ENCODE results near the gene PODXL2.
"Not testable (repeated sequence)": the region's sequence is repeated elsewhere in the genome, so short reads cannot be mapped to it uniquely, and the experiment has no call there.

The PODXL2 gene

DNA sequence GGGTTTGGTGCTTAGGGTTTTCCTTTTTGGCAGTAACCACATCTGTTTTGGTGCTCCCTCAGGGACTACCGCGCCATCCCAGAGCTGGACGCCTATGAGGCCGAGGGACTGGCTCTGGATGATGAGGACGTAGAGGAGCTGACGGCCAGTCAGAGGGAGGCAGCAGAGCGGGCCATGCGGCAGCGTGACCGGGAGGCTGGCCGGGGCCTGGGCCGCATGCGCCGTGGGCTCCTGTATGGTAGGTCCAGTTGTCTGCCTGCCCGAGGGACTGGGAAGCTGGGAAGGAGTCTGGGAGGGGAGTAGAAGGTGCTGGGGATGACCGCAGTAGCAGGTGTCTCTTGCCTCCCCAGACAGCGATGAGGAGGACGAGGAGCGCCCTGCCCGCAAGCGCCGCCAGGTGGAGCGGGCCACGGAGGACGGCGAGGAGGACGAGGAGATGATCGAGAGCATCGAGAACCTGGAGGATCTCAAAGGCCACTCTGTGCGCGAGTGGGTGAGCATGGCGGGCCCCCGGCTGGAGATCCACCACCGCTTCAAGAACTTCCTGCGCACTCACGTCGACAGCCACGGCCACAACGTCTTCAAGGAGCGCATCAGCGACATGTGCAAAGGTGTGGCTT is 24.3 kb upstream of the PODXL2 start:
- no peak for DNase-seq (ENCODE audit: extremely low spot score)
- no peak for TF ChIP-seq BHLHE40 (IDR thresholded peaks at IDR 0.05; ENCODE audit: borderline replicate concordance)
- no peak for TF ChIP-seq SP1 (IDR thresholded peaks at IDR 0.05)
- TF ChIP-seq ELF4 (IDR thresholded peaks at IDR 0.05), result no peak
- no peak for TF ChIP-seq FOXA1 (IDR thresholded peaks at IDR 0.05)
- no peak for TF ChIP-seq HDGF (IDR thresholded peaks at IDR 0.05; ENCODE audit: borderline replicate concordance)
- no peak for TF ChIP-seq TARDBP (IDR thresholded peaks at IDR 0.05)
- TF ChIP-seq LEF1 (IDR thresholded peaks at IDR 0.05; ENCODE audit: borderline replicate concordance), result no peak
- POLR2A ChIA-PET, result no interaction called here
- CTCF ChIA-PET, result no interaction called here

DNA sequence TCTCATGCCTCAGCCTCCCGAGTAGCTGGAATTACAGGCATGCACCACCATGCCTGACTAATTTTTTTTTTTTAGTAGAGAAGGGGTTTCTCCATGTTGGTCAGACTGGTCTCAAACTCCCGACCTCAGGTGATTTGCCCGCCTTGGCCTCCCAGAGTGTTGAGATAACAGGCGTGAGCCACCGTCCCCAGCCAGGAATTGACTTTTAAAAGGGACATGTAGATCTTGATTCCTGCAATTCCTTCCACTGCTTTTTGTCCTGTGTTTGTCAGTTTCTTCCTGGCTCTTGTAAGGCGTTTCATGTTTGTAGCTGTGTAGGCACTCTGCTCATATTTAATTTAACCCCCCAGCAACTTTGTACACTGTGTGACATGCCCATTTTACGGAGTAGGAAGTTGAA is 23.4 kb upstream of the PODXL2 start:
- POLR2A ChIA-PET, result interaction anchor here (3.6 kb wide), 1 partner anchor 7 kb away, joined by 15 read pairs; the partner anchor contains the start of gene MCM2
- DNase-seq (ENCODE audit: extremely low spot score); CTCF ChIA-PET: not testable (repeated sequence)

DNA sequence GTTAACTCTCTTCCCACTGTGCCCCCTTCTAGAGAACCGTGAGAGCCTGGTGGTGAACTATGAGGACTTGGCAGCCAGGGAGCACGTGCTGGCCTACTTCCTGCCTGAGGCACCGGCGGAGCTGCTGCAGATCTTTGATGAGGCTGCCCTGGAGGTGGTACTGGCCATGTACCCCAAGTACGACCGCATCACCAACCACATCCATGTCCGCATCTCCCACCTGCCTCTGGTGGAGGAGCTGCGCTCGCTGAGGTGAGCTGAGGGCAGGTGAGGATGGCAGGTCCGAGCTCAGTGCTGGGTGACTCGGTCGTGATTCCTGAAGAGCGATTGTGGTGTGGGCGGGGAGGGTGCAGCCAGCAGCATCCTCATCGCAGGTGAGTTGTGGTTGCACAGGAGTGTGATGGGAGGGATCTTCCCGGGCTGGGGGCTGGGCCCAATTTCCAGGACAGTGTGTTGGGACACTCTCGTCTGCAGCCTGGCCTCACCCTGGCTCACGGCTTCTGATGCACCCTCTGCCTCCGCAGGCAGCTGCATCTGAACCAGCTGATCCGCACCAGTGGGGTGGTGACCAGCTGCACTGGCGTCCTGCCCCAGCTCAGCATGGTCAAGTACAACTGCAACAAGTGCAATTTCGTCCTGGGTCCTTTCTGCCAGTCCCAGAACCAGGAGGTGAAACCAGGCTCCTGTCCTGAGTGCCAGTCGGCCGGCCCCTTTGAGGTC is 22.7 kb upstream of the PODXL2 start:
- no peak for TF ChIP-seq ARNT (IDR thresholded peaks at IDR 0.05)
- CTCF ChIA-PET, result no interaction called here
- POLR2A ChIA-PET, result interaction anchor here (0.5 to 3.6 kb wide), 2 partner anchors 8 to 708 kb away, joined by 3 to 15 read pairs; partner anchors contain the start of gene MCM2
- DNase-seq (ENCODE audit: extremely low spot score), result no peak

DNA sequence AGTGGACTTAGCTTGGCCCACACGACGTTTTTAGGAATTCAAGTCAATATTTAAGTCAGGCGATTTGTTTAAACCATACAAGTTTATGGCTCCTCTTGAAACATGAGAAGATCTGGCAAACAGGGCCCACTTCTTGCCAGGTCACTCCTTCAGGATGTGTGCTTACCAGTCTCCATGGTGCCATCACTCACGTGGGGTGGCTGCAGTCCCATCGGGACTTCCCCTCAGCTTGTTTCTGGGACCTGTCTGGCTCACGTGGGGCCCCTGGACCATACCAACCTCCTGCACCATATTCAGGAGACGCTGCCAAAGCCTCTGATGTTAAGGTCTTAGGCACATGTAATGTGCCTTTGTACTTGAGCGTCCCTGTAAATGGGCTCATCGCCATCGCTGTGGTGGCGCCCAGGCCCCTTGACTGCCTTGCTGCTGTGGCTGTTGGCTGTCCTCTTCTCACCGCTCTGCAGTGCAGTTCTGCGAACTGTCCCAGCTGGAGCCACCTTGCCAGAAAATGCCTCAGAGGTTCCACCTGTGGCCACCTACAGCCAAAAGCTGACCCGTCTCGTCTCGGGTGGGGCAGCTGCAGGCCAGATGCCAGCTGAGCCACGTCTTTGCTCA is 21.9 kb upstream of the PODXL2 start:
- TF ChIP-seq SUZ12 (IDR thresholded peaks at IDR 0.05) (no peak), BHLHE40 (IDR thresholded peaks at IDR 0.05; ENCODE audit: borderline replicate concordance) (no peak), L3MBTL2 (conservative IDR thresholded peaks at IDR 0.05) (no peak), LEF1 (IDR thresholded peaks at IDR 0.05; ENCODE audit: borderline replicate concordance) (no peak), HDGF (IDR thresholded peaks at IDR 0.05; ENCODE audit: borderline replicate concordance) (no peak), FOXM1 (IDR thresholded peaks at IDR 0.05; ENCODE audit: borderline replicate concordance) (no peak), SP1 (IDR thresholded peaks at IDR 0.05) (no peak), ARNT (IDR thresholded peaks at IDR 0.05) (no peak), ELF4 (IDR thresholded peaks at IDR 0.05) (no peak), FOXA1 (IDR thresholded peaks at IDR 0.05) (no peak), TARDBP (IDR thresholded peaks at IDR 0.05) (no peak), CTBP1 (IDR thresholded peaks at IDR 0.05; ENCODE audit: borderline replicate concordance) (no peak), FOXK2 (IDR thresholded peaks at IDR 0.05) (no peak), NFRKB (IDR thresholded peaks at IDR 0.05) (no peak), ZNF384 (IDR thresholded peaks at IDR 0.05) (no peak)
- TF ChIP-seq, protein P1, sequence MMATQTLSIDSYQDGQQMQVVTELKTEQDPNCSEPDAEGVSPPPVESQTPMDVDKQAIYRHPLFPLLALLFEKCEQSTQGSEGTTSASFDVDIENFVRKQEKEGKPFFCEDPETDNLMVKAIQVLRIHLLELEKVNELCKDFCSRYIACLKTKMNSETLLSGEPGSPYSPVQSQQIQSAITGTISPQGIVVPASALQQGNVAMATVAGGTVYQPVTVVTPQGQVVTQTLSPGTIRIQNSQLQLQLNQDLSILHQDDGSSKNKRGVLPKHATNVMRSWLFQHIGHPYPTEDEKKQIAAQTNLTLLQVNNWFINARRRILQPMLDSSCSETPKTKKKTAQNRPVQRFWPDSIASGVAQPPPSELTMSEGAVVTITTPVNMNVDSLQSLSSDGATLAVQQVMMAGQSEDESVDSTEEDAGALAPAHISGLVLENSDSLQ (IDR thresholded peaks at IDR 0.05), result no peak
- no peak for DNase-seq (ENCODE audit: extremely low spot score)
- ChIA-PET CTCF (no interaction called here), POLR2A (interaction anchor here (3.6 kb wide), 1 partner anchor 9 kb away, joined by 15 read pairs; the partner anchor contains the start of gene MCM2)

DNA sequence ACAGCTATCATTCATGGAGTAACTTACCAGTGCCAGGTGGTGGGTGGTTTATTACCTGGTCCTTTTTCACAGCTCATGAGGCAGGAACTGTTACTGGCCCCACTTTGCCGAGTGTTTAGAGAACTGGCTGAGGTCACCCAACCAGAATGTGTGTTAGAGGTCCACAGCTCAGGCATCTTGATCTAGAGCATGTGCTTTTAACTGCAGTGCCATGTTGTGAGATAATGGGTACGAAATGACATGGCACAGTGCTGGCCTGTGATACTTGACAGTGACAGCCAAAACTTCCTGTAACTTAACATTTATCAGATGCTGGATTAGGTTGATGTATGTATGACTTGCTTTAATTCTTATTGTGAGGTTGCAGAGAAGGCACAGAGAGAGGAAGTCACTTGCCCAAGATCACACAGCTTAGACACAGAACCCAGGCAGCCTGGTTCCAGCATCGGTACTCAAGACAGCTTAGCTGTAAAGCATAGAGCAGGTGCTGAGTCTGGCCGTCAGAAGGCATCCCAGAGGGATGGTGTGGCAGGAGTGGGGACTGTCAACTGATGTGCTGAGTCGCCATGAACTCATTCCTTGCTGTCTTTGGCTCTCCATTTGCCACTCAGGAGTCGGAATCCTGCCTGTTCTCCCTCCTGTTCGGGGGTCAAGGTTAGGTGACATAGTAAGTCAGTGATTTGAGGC is 21.2 kb upstream of the PODXL2 start:
- ChIA-PET POLR2A (interaction anchor here (3.6 kb wide), 1 partner anchor 10 kb away, joined by 15 read pairs; the partner anchor contains the start of gene MCM2), CTCF (no interaction called here)
- TF ChIP-seq FOXM1 (IDR thresholded peaks at IDR 0.05; ENCODE audit: borderline replicate concordance), result no peak
- TF ChIP-seq CTBP1 (IDR thresholded peaks at IDR 0.05; ENCODE audit: borderline replicate concordance), result no peak
- no peak for TF ChIP-seq FOXK2 (IDR thresholded peaks at IDR 0.05)
- no peak for TF ChIP-seq NFRKB (IDR thresholded peaks at IDR 0.05)
- TF ChIP-seq TARDBP (IDR thresholded peaks at IDR 0.05), result no peak
- TF ChIP-seq, protein P1 (IDR thresholded peaks at IDR 0.05), result no peak
- TF ChIP-seq HDGF (IDR thresholded peaks at IDR 0.05; ENCODE audit: borderline replicate concordance), result no peak
- DNase-seq (ENCODE audit: extremely low spot score), result no peak

DNA sequence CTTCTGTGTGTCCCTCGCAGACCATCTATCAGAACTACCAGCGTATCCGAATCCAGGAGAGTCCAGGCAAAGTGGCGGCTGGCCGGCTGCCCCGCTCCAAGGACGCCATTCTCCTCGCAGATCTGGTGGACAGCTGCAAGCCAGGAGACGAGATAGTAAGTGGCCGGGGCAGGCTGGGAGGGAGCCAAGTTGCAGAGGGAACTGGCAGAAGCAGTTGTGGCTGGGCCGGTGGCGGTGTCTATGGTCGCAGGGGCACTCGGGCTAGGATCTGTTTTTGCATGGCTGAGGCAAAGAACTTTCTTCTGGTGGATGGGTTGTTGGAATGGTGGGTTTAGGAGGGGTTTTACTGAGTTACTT is 20.6 kb upstream of the PODXL2 start:
- POLR2A ChIA-PET, result interaction anchor here (3.6 kb wide), 1 partner anchor 10 kb away, joined by 15 read pairs; the partner anchor contains the start of gene MCM2
- no peak for DNase-seq (ENCODE audit: extremely low spot score)
- CTCF ChIA-PET, result no interaction called here
- no peak for TF ChIP-seq HDGF (IDR thresholded peaks at IDR 0.05; ENCODE audit: borderline replicate concordance)

DNA sequence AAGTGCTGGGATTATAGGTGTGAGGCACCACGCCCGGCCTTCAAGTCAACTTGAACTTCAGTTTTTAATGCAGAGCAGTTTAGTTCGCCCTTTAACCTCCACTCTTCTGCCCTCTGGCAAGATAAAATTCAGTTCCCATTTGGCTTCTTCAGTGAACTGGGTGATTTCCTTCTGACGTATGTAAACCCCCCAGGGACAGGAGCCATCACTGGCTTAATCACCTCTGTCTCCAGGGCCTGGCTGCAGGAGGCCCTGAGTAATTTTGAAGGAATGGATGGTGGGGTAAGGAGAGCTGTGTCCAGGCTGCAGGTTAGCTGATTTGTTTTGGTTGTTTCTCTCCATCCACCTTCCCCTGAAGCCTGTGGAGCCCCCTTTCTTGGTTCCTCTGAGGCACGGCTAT is 18.9 kb upstream of the PODXL2 start:
- no peak for TF ChIP-seq LEF1 (IDR thresholded peaks at IDR 0.05; ENCODE audit: borderline replicate concordance)
- no peak for TF ChIP-seq L3MBTL2 (conservative IDR thresholded peaks at IDR 0.05)
- no peak for TF ChIP-seq TARDBP (IDR thresholded peaks at IDR 0.05)
- no peak for TF ChIP-seq ZNF384 (IDR thresholded peaks at IDR 0.05)
- TF ChIP-seq FOXK2 (IDR thresholded peaks at IDR 0.05), result no peak
- no peak for TF ChIP-seq FOXA1 (IDR thresholded peaks at IDR 0.05)
- TF ChIP-seq, protein P1 (IDR thresholded peaks at IDR 0.05), result no peak
- TF ChIP-seq NFRKB (IDR thresholded peaks at IDR 0.05), result no peak
- TF ChIP-seq ELF4 (IDR thresholded peaks at IDR 0.05), result no peak
- TF ChIP-seq HDGF (IDR thresholded peaks at IDR 0.05; ENCODE audit: borderline replicate concordance), result no peak
- no peak for TF ChIP-seq SUZ12 (IDR thresholded peaks at IDR 0.05)
- TF ChIP-seq SP1 (IDR thresholded peaks at IDR 0.05), result no peak
- DNase-seq (ENCODE audit: extremely low spot score), result no peak
- CTCF ChIA-PET, result no interaction called here
- POLR2A ChIA-PET, result interaction anchor here (1.1 to 1.9 kb wide), 2 partner anchors 8 to 13 kb away, joined by 4 to 6 read pairs; no protein-coding TSS in a partner anchor
